Common myeloid progenitor, CD34-positive (primary cell): ENCODE measurements around the gene UPB1. TPM values are rescaled to one million over a fixed set of nuclear protein-coding genes. Genes with fewer than 3 reads are reported as not detected.

Source experiments
- CTCF ChIA-PET: fragments of 350-600 bp; sonication (Branson Sonifier 250); formaldehyde crosslinking; loops from one replicate; lab custom pipeline; 2021; ENCODE audit warnings: antibody characterized with exemption; lab: Charles Lee
- POLR2A ChIA-PET: fragments of 350-600 bp; sonication (Branson Sonifier 250); formaldehyde crosslinking; loops from one replicate; lab custom pipeline; 2021; ENCODE audit warnings: antibody characterized with exemption; lab: Charles Lee
- DNase-seq, 3 donors: peaks; one replicate each; pipeline versions ENCODE4 v3.0.0 to v3.0.0-alpha.2; 2013
- H3K27ac ChIP-seq, 2 experiments: 1 replicate in 1 of 2; 2 replicates in 1 of 2; pipeline ENCODE4 v1.7.0; 2013; ENCODE audit warnings: inconsistent platforms in 2 of 2, low read length in 2 of 2, mild to moderate bottlenecking in 2 of 2, low read depth in 1 of 2, moderate library complexity in 1 of 2; ENCODE audit not compliant: severe bottlenecking in 2 of 2, insufficient read depth in 1 of 2, poor library complexity in 1 of 2
- H3K27me3 ChIP-seq, 5 experiments: replicated peaks in 2 of 5; 1 replicate in 3 of 5; 2 replicates in 2 of 5; pipeline versions ENCODE4 v1.6.1 to v1.7.0; 2013; ENCODE audit warnings: low read length in 4 of 5, mild to moderate bottlenecking in 2 of 5, moderate library complexity in 2 of 5, inconsistent platforms in 1 of 5; ENCODE audit not compliant: insufficient read depth in 5 of 5, control insufficient read depth in 4 of 5
- H3K36me3 ChIP-seq, 4 experiments: 1 replicate in 2 of 4; 2 replicates in 2 of 4; pipeline versions ENCODE4 v1.6.1 to v1.7.0; 2013; ENCODE audit warnings: low read length in 3 of 4, control low read depth in 1 of 4, mild to moderate bottlenecking in 1 of 4; ENCODE audit not compliant: control insufficient read depth in 4 of 4, insufficient read depth in 4 of 4
- H3K4me1 ChIP-seq, 4 experiments: 1 replicate in 3 of 4; 2 replicates in 1 of 4; pipeline versions ENCODE4 v1.6.1 to v1.7.1; 2013; ENCODE audit warnings: low read length in 3 of 4, mild to moderate bottlenecking in 3 of 4, control low read depth in 1 of 4, inconsistent platforms in 1 of 4, moderate library complexity in 1 of 4; ENCODE audit not compliant: control insufficient read depth in 4 of 4, insufficient read depth in 4 of 4; ENCODE audit errors: control extremely low read depth in 1 of 4
- H3K4me3 ChIP-seq, 7 experiments: 1 replicate in 4 of 7; 2 replicates in 3 of 7; pipeline versions ENCODE4 v1.5.1 to v1.7.0; 2013; ENCODE audit warnings: mild to moderate bottlenecking in 7 of 7, low read length in 6 of 7, moderate library complexity in 6 of 7, inconsistent platforms in 2 of 7, low read depth in 2 of 7, control low read depth in 1 of 7; ENCODE audit not compliant: insufficient read depth in 4 of 7, control insufficient read depth in 1 of 7; ENCODE audit errors: extremely low read depth in 1 of 7
- H3K9me3 ChIP-seq, 5 experiments: 1 replicate in 4 of 5; 2 replicates in 1 of 5; pipeline versions ENCODE4 v1.6.1 to v1.7.1; 2013; ENCODE audit warnings: low read length in 4 of 5, mild to moderate bottlenecking in 2 of 5, inconsistent platforms in 1 of 5, low read depth in 1 of 5, moderate library complexity in 1 of 5; ENCODE audit not compliant: control insufficient read depth in 4 of 5, insufficient read depth in 2 of 5; ENCODE audit errors: control extremely low read depth in 1 of 5
- WGBS: methylation state at CpG from one replicate; pipeline ENCODE4 v1.1.5; 2013; ENCODE audit not compliant: insufficient coverage; 5-methylcytosine and 5-hydroxymethylcytosine counted together
- polyA plus RNA-seq: library from polyadenylated mRNA; unstranded; fragments of 120-200 nt; gene quantifications from one replicate; pipeline ENCODE4 v1.2.1, GENCODE V29; 2013

Gene UPB1
- polyA plus RNA-seq = 0.12 TPM

DNA sequence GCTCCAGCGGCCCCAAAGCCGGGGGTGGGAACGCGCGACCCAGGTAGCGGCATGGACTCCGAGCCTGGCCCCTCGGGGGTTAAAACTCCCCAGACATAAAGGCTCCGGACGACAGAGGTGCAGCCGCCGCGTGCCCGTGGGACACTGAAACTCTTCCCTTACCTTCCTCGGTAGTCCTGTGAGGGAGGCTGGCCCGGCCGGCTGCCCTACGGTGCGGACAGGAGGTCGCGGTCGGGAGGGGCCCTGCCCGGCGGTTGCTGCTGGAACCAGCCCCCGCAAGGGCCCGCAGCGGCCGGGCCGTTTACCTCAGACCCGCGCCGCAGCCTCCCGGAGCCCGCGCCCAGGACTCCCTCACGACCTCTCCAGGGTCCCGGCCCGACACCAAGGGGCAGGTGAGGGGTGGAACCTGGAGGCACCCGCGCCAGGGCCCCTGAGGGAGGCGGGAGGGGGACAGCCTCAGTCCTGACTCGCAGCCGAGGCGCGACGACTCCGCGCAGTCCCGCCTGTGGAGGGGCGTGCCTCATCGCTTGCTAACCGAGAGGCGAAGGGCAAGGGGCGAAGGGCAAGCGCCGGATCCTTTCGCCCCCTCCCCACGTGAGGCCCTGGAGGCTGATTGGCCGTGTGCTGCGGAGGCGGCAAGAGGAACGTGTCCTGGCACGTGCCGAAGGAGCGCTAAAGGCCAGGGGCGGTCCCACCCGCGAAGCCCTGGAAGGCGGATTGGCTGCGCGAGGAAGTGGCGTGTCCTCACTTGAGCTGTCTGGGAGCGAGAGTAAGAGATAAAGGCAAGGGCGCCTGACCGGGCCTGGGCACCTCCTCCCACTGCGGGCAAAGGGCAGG, at the start of gene UPB1:
Gene UPB1 (plus strand): TSS at position 805 of the 837 bp plus-strand sequence. CDS start 72 bp downstream, outside the sequence.
- no peak within 1 kb of the TSS for H3K27ac ChIP-seq
- H3K36me3 ChIP-seq = no peaks in the 10 kb centered on the region
- peaks cover 0 to 10% (median 0%) of the 10 kb centered on the region in 5 experiments for H3K9me3 ChIP-seq
- peaks cover 6 to 31% (median 21%) of the 10 kb centered on the region in 4 experiments for H3K4me1 ChIP-seq
- peaks cover 0 to 32% (median 18%) of the 10 kb centered on the region in 5 experiments for H3K27me3 ChIP-seq
- peak within 1 kb of the TSS in 4 of 7 experiments; percentile 3 to 47 (median 30) for H3K4me3 ChIP-seq
- ChIA-PET CTCF (interaction anchor here (0.6 kb wide), 1 partner anchor 219 kb away, joined by 3 read pairs; no protein-coding TSS in a partner anchor), POLR2A (no interaction called here)
- DNase-seq = peak in 2 of 3 donors; percentile 73 to 80
- 31% methylated on average over 51 of the region's 76 CpGs for WGBS

DNA sequence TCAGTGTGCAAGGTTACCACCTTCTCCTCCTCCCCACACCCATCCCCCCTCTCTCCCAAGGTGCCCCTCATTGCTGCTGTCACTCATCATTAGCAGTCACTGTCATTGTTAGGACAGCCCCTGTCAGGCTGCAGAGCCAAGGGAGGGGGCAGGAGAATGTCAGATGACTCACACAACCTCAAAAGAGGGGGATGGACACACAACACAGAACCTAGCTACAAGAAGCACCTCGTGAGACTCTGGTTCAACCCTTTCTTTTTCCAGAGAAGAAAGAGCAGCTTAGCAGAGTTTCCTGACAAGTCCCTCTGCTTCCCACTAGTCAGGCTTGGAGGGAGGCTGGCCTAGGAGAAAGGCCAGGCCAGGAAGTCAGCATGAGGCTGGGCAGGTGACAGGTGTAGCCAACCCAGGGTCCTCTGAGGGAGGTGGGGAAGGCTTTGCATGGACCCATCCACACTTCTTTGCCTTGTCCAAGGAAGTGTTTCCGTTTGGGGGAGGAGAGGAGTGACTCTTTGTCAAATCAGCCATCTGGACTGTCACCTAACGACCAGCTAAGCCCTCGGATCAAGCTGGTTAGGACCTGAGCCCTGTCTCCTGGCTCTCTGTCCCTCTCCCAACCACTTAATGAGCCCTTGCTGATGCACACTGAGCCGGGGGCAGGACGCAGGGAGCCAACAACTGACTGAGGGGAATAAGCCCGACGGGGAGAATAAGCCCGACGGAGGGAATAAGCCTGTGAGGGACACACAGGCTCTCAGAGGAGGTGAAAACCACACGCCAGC, 49.5 kb upstream of the UPB1 start:
- H3K4me1 ChIP-seq = peaks cover 4 to 39% (median 21%) of the 10 kb centered on the region in 4 experiments
- POLR2A ChIA-PET = no interaction called here

DNA sequence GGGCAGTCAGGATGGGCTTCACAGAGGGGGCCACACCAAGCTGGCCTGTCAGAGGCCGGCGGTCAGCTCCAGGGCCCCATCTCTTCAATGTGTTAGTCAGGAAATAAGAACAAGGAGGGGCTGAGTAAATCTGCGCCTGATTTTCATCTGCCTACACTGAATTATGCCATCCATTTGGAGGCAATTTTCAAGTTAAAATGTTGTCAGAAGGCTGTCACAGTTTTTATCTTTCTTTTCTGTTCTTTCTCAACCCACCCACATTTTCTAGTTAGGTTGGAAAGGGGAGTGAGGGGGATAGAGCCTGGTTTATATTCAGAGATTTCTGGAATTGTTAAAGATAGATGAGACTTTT, 48.9 kb upstream of the UPB1 start:
- POLR2A ChIA-PET = no interaction called here
- H3K27ac ChIP-seq = no peak overlapping the region
- H3K4me3 ChIP-seq = no peak overlapping the region
- no CpG with 5 or more reads among the region's 3 CpGs for WGBS
- no peaks in the 10 kb centered on the region for H3K36me3 ChIP-seq
- CTCF ChIA-PET = interaction anchor here (1.6 to 2.3 kb wide), 2 partner anchors 11 to 21 kb away, joined by 3 to 7 read pairs; no protein-coding TSS in a partner anchor
- peaks cover 0 to 2% (median 0%) of the 10 kb centered on the region in 5 experiments for H3K9me3 ChIP-seq
- no peaks in the 10 kb centered on the region for H3K27me3 ChIP-seq
- H3K4me1 ChIP-seq = peaks cover 4 to 41% (median 25%) of the 10 kb centered on the region in 4 experiments
- DNase-seq = no peak

More for the DNA sequence above, 49.5 kb upstream of the UPB1 start:
- no peaks in the 10 kb centered on the region for H3K27me3 ChIP-seq
- 97% methylated on average over 8 of the region's 11 CpGs for WGBS
- H3K9me3 ChIP-seq = no peaks in the 10 kb centered on the region
- no peak for DNase-seq
- CTCF ChIA-PET = interaction anchor here (0.9 to 2.3 kb wide), 4 partner anchors 10 to 22 kb away, joined by 3 to 10 read pairs (median 6); no protein-coding TSS in a partner anchor
- H3K27ac ChIP-seq = no peak overlapping the region
- no peak overlapping the region for H3K4me3 ChIP-seq
- H3K36me3 ChIP-seq = no peaks in the 10 kb centered on the region

GRCh38 chr22:24450610-24451009, 44.5 kb upstream of the UPB1 start:
- ChIA-PET CTCF (interaction anchor here (0.6 to 1.1 kb wide), 5 partner anchors 13 to 1870 kb away, joined by 3 read pairs; no protein-coding TSS in a partner anchor), POLR2A (no interaction called here)
- no peaks in the 10 kb centered on the region for H3K36me3 ChIP-seq
- 0% methylated on average over 1 of the region's 1 CpG for WGBS
- DNase-seq = peak; percentile 44 to 90 (median 84)
- H3K4me3 ChIP-seq = peak overlapping the region in 1 of 7 experiments; percentile 15
- peaks cover 6 to 35% (median 29%) of the 10 kb centered on the region in 4 experiments for H3K4me1 ChIP-seq
- H3K27me3 ChIP-seq = no peaks in the 10 kb centered on the region
- H3K27ac ChIP-seq = peak overlapping the region in 1 of 2 experiments; percentile 52
- H3K9me3 ChIP-seq = peaks cover 0 to 2% (median 0%) of the 10 kb centered on the region in 5 experiments

- POLR2A ChIA-PET = no interaction called here
- CTCF ChIA-PET = interaction anchor here (0.7 to 0.8 kb wide), 2 partner anchors 15 to 27 kb away, joined by 3 read pairs; no protein-coding TSS in a partner anchor
- Histone ChIP-seq H3K36me3 (no peaks in the 10 kb centered on the region), H3K27ac (no peak overlapping the region), H3K9me3 (peaks cover 0 to 2% (median 0%) of the 10 kb centered on the region in 5 experiments), H3K4me1 (peaks cover 6 to 40% (median 31%) of the 10 kb centered on the region in 4 experiments), H3K4me3 (no peak overlapping the region), H3K27me3 (no peaks in the 10 kb centered on the region)
- no peak for DNase-seq
These were observed 44.0 kb upstream of the UPB1 start for GRCh38 chr22:24451162-24451561.

- no CpG with 5 or more reads among the region's 1 CpG for WGBS
- peaks cover 0 to 2% (median 0%) of the 10 kb centered on the region in 5 experiments for H3K9me3 ChIP-seq
- POLR2A ChIA-PET = interaction anchor here (1.0 kb wide), 1 partner anchor 19 kb away, joined by 3 read pairs; no protein-coding TSS in a partner anchor
- H3K27ac ChIP-seq = no peak overlapping the region
- CTCF ChIA-PET = interaction anchor here (0.7 to 3.2 kb wide), 4 partner anchors 17 to 37 kb away, joined by 3 to 12 read pairs (median 3); no protein-coding TSS in a partner anchor
- no peak for DNase-seq
- H3K27me3 ChIP-seq = no peaks in the 10 kb centered on the region
- H3K36me3 ChIP-seq = no peaks in the 10 kb centered on the region
- H3K4me3 ChIP-seq = no peak overlapping the region
- H3K4me1 ChIP-seq = peaks cover 6 to 36% (median 31%) of the 10 kb centered on the region in 4 experiments
These were observed 41.3 kb upstream of the UPB1 start for GRCh38 chr22:24453853-24454252.
